Activated CD4-positive, alpha-beta T cell treated with anti-CD3 and anti-CD28 coated beads, Interleukin-2, amount 10 ng/mL, durations not matched to agents 7 days and 5 days (primary cell): Measurements from ENCODE around the gene FAM241A. TPM values are rescaled to one million over a fixed set of nuclear protein-coding genes. Genes with fewer than 3 reads are reported as not detected.

ENCODE experiments used
- CTCF ChIA-PET: fragments of 350-600 bp; sonication (Branson Sonifier 250); formaldehyde crosslinking; loops from one replicate; lab custom pipeline; 2021; ENCODE audit warnings: antibody characterized with exemption; lab: Charles Lee
- POLR2A ChIA-PET: fragments of 350-600 bp; sonication (Branson Sonifier 250); formaldehyde crosslinking; loops from one replicate; lab custom pipeline; 2021; ENCODE audit warnings: antibody characterized with exemption; lab: Charles Lee
- DNase-seq: peaks from one replicate; pipeline ENCODE4 v3.0.0-alpha.2; 2020
- H3K27ac Mint-ChIP-seq: one replicate; pipeline ENCODE4 v1.8.0; 2021; ENCODE audit warnings: mild to moderate bottlenecking, moderate library complexity, mixed read lengths
- H3K27me3 Mint-ChIP-seq: one replicate; pipeline ENCODE4 v1.8.0; 2021; ENCODE audit warnings: mixed read lengths
- H3K36me3 Mint-ChIP-seq: one replicate; pipeline ENCODE4 v1.8.0; 2021; ENCODE audit warnings: low read depth, mixed read lengths
- H3K4me1 Mint-ChIP-seq: one replicate; pipeline ENCODE4 v1.8.0; 2021; ENCODE audit warnings: mixed read lengths
- H3K4me3 Mint-ChIP-seq: one replicate; pipeline ENCODE4 v1.8.0; 2021; ENCODE audit warnings: mild to moderate bottlenecking, moderate library complexity, mixed read lengths
- H3K9me3 Mint-ChIP-seq: one replicate; pipeline ENCODE4 v1.8.0; 2021; ENCODE audit warnings: mixed read lengths
- total RNA-seq, 2 experiments: library from RNA; stranded (reverse); gene quantifications; one replicate each; pipeline ENCODE4 v1.2.3, GENCODE V29; 2021

FAM241A gene
- total RNA-seq, 2 experiments from 2014 or later = 1.2 to 1.5 TPM

DNA sequence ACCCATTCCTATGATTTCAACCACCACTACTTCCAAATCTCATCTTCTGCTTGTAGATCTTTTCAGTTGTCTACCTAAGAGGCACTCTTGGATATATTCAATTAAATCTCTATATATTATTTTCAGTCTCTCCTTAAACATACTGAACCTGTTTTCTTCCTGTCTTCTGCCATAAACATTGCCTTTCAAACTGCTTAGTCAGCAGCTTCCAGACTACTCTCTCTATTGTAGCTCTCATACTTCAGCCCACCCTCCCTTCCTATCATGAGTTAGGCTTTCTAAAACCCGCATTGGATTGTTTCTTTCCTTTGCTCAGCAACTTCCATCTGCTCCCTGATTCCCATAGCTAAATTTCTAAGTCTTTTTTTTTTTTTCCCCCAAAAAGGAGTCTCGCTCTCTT is 90.8 kb downstream of the FAM241A start:
- H3K27me3 Mint-ChIP-seq = no peaks in the 10 kb centered on the region
- peaks cover 2% of the 10 kb centered on the region for H3K36me3 Mint-ChIP-seq
- POLR2A ChIA-PET = no interaction called here
- no peaks in the 10 kb centered on the region for H3K9me3 Mint-ChIP-seq
- no peak for DNase-seq
- H3K4me3 Mint-ChIP-seq = no peak overlapping the region
- H3K27ac Mint-ChIP-seq = no peak overlapping the region
- CTCF ChIA-PET = interaction anchor here (0.6 to 1.8 kb wide), 5 partner anchors 9 to 40 kb away, joined by 3 to 4 read pairs (median 3); no protein-coding TSS in a partner anchor
- peaks cover 34% of the 10 kb centered on the region for H3K4me1 Mint-ChIP-seq

DNA sequence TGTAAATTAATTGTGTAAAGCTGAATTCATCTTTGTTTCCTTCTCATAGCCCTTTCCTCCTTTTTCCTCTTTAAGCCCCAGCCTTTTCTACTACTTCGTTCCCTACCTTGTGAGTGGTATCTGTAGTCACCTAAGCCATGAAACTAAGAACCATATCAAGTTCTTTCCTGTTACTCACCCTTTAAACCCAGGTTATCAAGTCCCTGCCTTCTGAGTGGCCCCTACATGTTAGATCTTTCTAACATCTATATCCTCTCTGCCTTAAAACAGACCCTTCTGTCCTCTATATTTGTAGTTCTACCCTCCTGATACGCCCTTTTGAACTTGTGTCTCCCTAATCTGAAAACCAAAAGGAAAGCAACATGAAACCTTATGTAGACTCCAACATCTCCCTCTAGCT is 93.6 kb downstream of the FAM241A start:
- CTCF ChIA-PET = interaction anchor here (0.6 kb wide), 1 partner anchor 96 kb away, joined by 4 read pairs; no protein-coding TSS in a partner anchor
- H3K9me3 Mint-ChIP-seq = no peaks in the 10 kb centered on the region

More for the DNA sequence above, 93.6 kb downstream of the FAM241A start:
- no peak for DNase-seq
- Mint-ChIP-seq H3K4me1 (peaks cover 18% of the 10 kb centered on the region), H3K36me3 (peaks cover 2% of the 10 kb centered on the region), H3K27me3 (no peaks in the 10 kb centered on the region), H3K27ac (no peak overlapping the region), H3K4me3 (no peak overlapping the region)
- POLR2A ChIA-PET = no interaction called here

Other genes with a start within 250 kb of the FAM241A start
- gene AP1AR, start 86.3 kb downstream of the FAM241A start, total RNA-seq = 10 to 100 TPM in 1 of 2 experiments, 1 to 10 TPM in 1; 10.0 to 10.5 TPM
- 10 to 100 TPM; 27.0 to 29.4 TPM for gene TIFA, start 140.4 kb downstream of the FAM241A start, total RNA-seq
- 10 to 100 TPM; 17.3 to 18.3 TPM for gene ALPK1, start 151.9 kb downstream of the FAM241A start, total RNA-seq